Osteoblast (primary cell): Measurements from ENCODE around the gene DRAP1. TPM values are rescaled to one million over a fixed set of nuclear protein-coding genes. Genes with fewer than 3 reads are reported as not detected.

Experiments used
- DNase-seq: peaks from one replicate; pipeline ENCODE4 v3.0.0; 2011; ENCODE audit warnings: low spot score, mixed read lengths; ENCODE audit not compliant: insufficient read length; ENCODE audit errors: missing footprints
- H2AFZ ChIP-seq: 2 replicates; pipeline ENCODE4 v1.6.0; 2011; ENCODE audit warnings: mild to moderate bottlenecking, low read length
- H3K27ac ChIP-seq: 2 replicates; pipeline ENCODE4 v1.5.1; 2011; ENCODE audit warnings: mild to moderate bottlenecking, low read depth, low read length, moderate library complexity
- H3K27me3 ChIP-seq: 2 replicates; pipeline ENCODE4 v1.6.0; 2012; ENCODE audit warnings: mild to moderate bottlenecking, control low read depth, inconsistent platforms, low read length, moderate library complexity; ENCODE audit not compliant: insufficient read depth
- H3K36me3 ChIP-seq: 2 replicates; pipeline ENCODE4 v1.5.1; 2011; ENCODE audit warnings: mild to moderate bottlenecking, low read length, control low read depth, moderate library complexity; ENCODE audit not compliant: insufficient read depth
- H3K4me1 ChIP-seq: 2 replicates; pipeline ENCODE4 v1.5.1; 2011; ENCODE audit warnings: mild to moderate bottlenecking, low read length, control low read depth, moderate library complexity; ENCODE audit not compliant: insufficient read depth
- H3K4me2 ChIP-seq: 2 replicates; pipeline ENCODE4 v1.6.0; 2011; ENCODE audit warnings: mild to moderate bottlenecking, low read length; ENCODE audit not compliant: insufficient read depth
- H3K4me3 ChIP-seq: fragments of 200-600 bp; sonication (generic); 3 replicates; pipeline ENCODE4 v1.5.1; 2012; ENCODE audit warnings: mild to moderate bottlenecking, low read length, inconsistent platforms; ENCODE audit not compliant: insufficient read depth
- H3K79me2 ChIP-seq: 2 replicates; pipeline ENCODE4 v1.6.0; 2012; ENCODE audit warnings: mild to moderate bottlenecking, low read length, control low read depth, inconsistent platforms; ENCODE audit not compliant: insufficient read depth
- H3K9me3 ChIP-seq: 2 replicates; pipeline ENCODE4 v1.5.1; 2011; ENCODE audit warnings: low read depth, low read length, control low read depth
- H4K20me1 ChIP-seq: 2 replicates; pipeline ENCODE4 v1.6.0; 2012; ENCODE audit warnings: mild to moderate bottlenecking, low read length, control low read depth; ENCODE audit not compliant: insufficient read depth
- CTCF ChIP-seq: IDR thresholded peaks from 2 replicates; pipeline ENCODE4 v1.5.1; 2011; ENCODE audit warnings: mild to moderate bottlenecking, low read depth, low read length, moderate library complexity; ENCODE audit errors: extremely low read depth
- total RNA-seq: library from RNA; depleted of rRNA; stranded (reverse); fragments of >200 nt; gene quantifications from 2 replicates; pipeline ENCODE4 v1.2.3, GENCODE V29; 2012

Gene DRAP1
- total RNA-seq, 1 donor = 170 TPM

- Histone ChIP-seq H3K9me3 (no peaks in the 10 kb centered on the region), H4K20me1 (peaks cover 60% of the 10 kb centered on the region), H3K4me3 (no peak overlapping the region), H2AFZ (no peak overlapping the region), H3K4me2 (peak overlapping the region; percentile 81), H3K27ac (peak overlapping the region; percentile 86), H3K79me2 (peaks cover 88% of the 10 kb centered on the region), H3K27me3 (no peaks in the 10 kb centered on the region), H3K4me1 (peaks cover 71% of the 10 kb centered on the region), H3K36me3 (peaks cover 58% of the 10 kb centered on the region)
- no peak for TF ChIP-seq CTCF
- DNase-seq = peak; percentile 90
These were observed 23.7 kb upstream of the DRAP1 start for GRCh38 chr11:65895482-65895981.

- peak overlapping the region; percentile 86 for H3K27ac ChIP-seq
- H3K9me3 ChIP-seq = no peaks in the 10 kb centered on the region
- TF ChIP-seq CTCF = no peak
- peak overlapping the region; percentile 81 for H3K4me2 ChIP-seq
- H3K36me3 ChIP-seq = peaks cover 58% of the 10 kb centered on the region
- H3K27me3 ChIP-seq = no peaks in the 10 kb centered on the region
- H2AFZ ChIP-seq = no peak overlapping the region
- peak overlapping the region; percentile 95 for H3K4me3 ChIP-seq
- H3K79me2 ChIP-seq = peaks cover 86% of the 10 kb centered on the region
- peaks cover 74% of the 10 kb centered on the region for H3K4me1 ChIP-seq
- DNase-seq = peak; percentile 87
- H4K20me1 ChIP-seq = peaks cover 53% of the 10 kb centered on the region
These were observed 22.9 kb upstream of the DRAP1 start for GRCh38 chr11:65896034-65896999.

- H4K20me1 ChIP-seq = peaks cover 46% of the 10 kb centered on the region
- H3K4me3 ChIP-seq = peak overlapping the region; percentile 95
- no peaks in the 10 kb centered on the region for H3K27me3 ChIP-seq
- peaks cover 80% of the 10 kb centered on the region for H3K79me2 ChIP-seq
- H2AFZ ChIP-seq = no peak overlapping the region
- H3K4me2 ChIP-seq = peak overlapping the region; percentile 81
- H3K9me3 ChIP-seq = no peaks in the 10 kb centered on the region
- peak overlapping the region; percentile 86 for H3K27ac ChIP-seq
- peaks cover 53% of the 10 kb centered on the region for H3K36me3 ChIP-seq
- TF ChIP-seq CTCF = no peak
- peak; percentile 69 for DNase-seq
- H3K4me1 ChIP-seq = peaks cover 71% of the 10 kb centered on the region
These were observed 22.2 kb upstream of the DRAP1 start for GRCh38 chr11:65897020-65897471.
